Measurements from ENCODE around the gene MRPS12. TPM values are rescaled to one million over a fixed set of nuclear protein-coding genes. Genes with fewer than 3 reads are reported as not detected.

Gene MRPS12
- polyA plus RNA-seq, 3 donors from 2014 or later, result 120 to 175 (median 127) TPM

DNA sequence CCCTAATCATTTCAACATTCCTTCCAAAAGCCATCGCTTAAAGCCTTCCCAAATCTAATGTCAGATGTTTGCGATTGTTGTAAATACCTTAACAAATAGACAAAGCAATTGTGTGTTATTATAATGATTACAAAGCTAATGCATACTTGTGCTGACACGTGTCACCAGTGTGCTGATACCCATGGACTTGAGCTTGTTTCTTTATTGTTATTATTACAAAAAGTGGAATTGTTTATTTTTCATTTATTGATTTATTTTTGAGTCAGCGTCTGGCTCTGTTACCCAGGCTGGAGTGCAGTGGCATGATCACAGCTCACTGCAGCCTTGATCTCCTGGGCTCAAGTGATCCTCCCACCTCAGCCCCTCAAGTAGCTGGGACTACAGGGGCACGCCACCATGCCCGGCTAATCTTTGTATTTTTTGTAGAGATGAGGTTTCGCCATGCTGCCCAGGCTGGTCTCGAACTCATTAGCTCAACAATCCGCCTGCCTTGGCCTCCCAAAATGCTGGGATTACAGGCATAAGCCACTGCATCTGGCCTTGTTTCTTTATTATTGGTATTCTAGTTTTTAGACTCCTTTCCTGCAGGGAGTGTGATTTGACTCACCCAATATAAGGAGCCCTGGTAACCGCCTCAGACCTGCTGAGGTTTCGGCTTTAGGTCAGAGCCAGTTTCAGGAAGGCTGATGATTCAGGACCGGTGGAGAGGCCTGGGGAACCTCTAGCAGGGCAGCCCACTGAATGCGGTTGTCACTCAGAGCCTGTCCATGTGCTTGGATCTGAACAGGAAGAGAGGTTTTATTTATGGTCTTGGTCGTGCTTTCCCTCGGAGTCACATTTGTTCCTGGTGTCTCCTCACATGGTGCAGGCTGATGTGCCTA lies 46.9 kb downstream of the MRPS12 start:
- no peak for DNase-seq
- Mint-ChIP-seq H3K4me3 (no peak overlapping the region), H3K27me3 (ENCODE audit: low read depth in 3 of 3) (peaks cover 10 to 18% (median 12%) of the 10 kb centered on the region in 3 donors), H3K4me1 (peaks cover 7 to 8% of the 10 kb centered on the region in 2 donors), H3K27ac (no peak overlapping the region), H3K36me3 (no peaks in the 10 kb centered on the region), H3K9me3 (peaks cover 0 to 2% (median 0%) of the 10 kb centered on the region in 6 donors)

- peaks cover 11 to 18% (median 12%) of the 10 kb centered on the region in 3 donors for H3K27me3 Mint-ChIP-seq (ENCODE audit: low read depth in 3 of 3)
- no peaks in the 10 kb centered on the region for H3K36me3 Mint-ChIP-seq
- no peak overlapping the region for H3K27ac Mint-ChIP-seq
- no peak for DNase-seq
- peaks cover 0 to 2% (median 0%) of the 10 kb centered on the region in 6 donors for H3K9me3 Mint-ChIP-seq
- peaks cover 7 to 8% of the 10 kb centered on the region in 2 donors for H3K4me1 Mint-ChIP-seq
- no peak overlapping the region for H3K4me3 Mint-ChIP-seq
These were observed 47.6 kb downstream of the MRPS12 start for GRCh38 chr19:38978326-38978689.

GRCh38 chr19:38979812-38980211 lies 49.1 kb downstream of the MRPS12 start:
- H3K4me1 Mint-ChIP-seq, result peaks cover 3 to 5% of the 10 kb centered on the region in 2 donors
- no peaks in the 10 kb centered on the region for H3K36me3 Mint-ChIP-seq
- no peaks in the 10 kb centered on the region for H3K9me3 Mint-ChIP-seq
- DNase-seq, result no peak
- H3K27me3 Mint-ChIP-seq (ENCODE audit: low read depth in 3 of 3), result peaks cover 9 to 13% (median 12%) of the 10 kb centered on the region in 3 donors
- H3K27ac Mint-ChIP-seq, result no peak overlapping the region
- H3K4me3 Mint-ChIP-seq, result no peak overlapping the region

GRCh38 chr19:38980583-38981374 lies 50.0 kb downstream of the MRPS12 start:
- H3K9me3 Mint-ChIP-seq, result no peaks in the 10 kb centered on the region
- no peaks in the 10 kb centered on the region for H3K36me3 Mint-ChIP-seq
- no peak overlapping the region for H3K27ac Mint-ChIP-seq
- H3K4me1 Mint-ChIP-seq, result peaks cover 0 to 4% of the 10 kb centered on the region in 2 donors
- peaks cover 7 to 16% (median 12%) of the 10 kb centered on the region in 3 donors for H3K27me3 Mint-ChIP-seq (ENCODE audit: low read depth in 3 of 3)
- no peak overlapping the region for H3K4me3 Mint-ChIP-seq
- no peak for DNase-seq

Other genes with a start within 250 kb of the MRPS12 start
- 10 to 100 TPM; 25.7 to 72.8 (median 55.1) TPM for gene CAPN12, start 186.5 kb upstream of the MRPS12 start, polyA plus RNA-seq
- gene LGALS7, start 157.4 kb upstream of the MRPS12 start, polyA plus RNA-seq, result not detected
- gene LGALS7B, start 141.7 kb upstream of the MRPS12 start, polyA plus RNA-seq, result not detected
- not detected for gene LGALS4, start 118.0 kb upstream of the MRPS12 start, polyA plus RNA-seq
- 100 to 1,000 TPM; 243 to 337 (median 327) TPM for gene ECH1, start 99.2 kb upstream of the MRPS12 start, polyA plus RNA-seq
- gene HNRNPL, start 81.0 kb upstream of the MRPS12 start, polyA plus RNA-seq, result 10 to 100 TPM; 16.8 to 89.6 (median 69.0) TPM
- 10 to 100 TPM; 20.3 to 64.9 (median 47.3) TPM for gene RINL, start 52.7 kb upstream of the MRPS12 start, polyA plus RNA-seq
- gene SIRT2, start 31.3 kb upstream of the MRPS12 start, polyA plus RNA-seq, result 100 to 1,000 TPM in 2 of 3 donors, 10 to 100 TPM in 1; 96.8 to 114 (median 112) TPM
- 10 to 100 TPM; 10.0 to 31.1 (median 24.0) TPM for gene NFKBIB, start 31.0 kb upstream of the MRPS12 start, polyA plus RNA-seq
- gene CCER2, start 18.8 kb upstream of the MRPS12 start, polyA plus RNA-seq, result not detected
- gene SARS2, start 181 bp upstream of the MRPS12 start, polyA plus RNA-seq, result 10 to 100 TPM; 12.7 to 21.7 (median 19.6) TPM
- gene FBXO17, start 44.8 kb downstream of the MRPS12 start, polyA plus RNA-seq, result not detected
- gene FBXO27, start 101.6 kb downstream of the MRPS12 start, polyA plus RNA-seq, result under 1 TPM in 1 of 3 donors, not detected in 2; 0.48 TPM
- not detected for gene ACP7, start 153.4 kb downstream of the MRPS12 start, polyA plus RNA-seq
- gene PAK4, start 194.8 kb downstream of the MRPS12 start, polyA plus RNA-seq, result 1 to 10 TPM in 2 of 3 donors, under 1 TPM in 1; 0.68 to 2.1 (median 1.5) TPM